IPS DF 6.9 (cell line): ENCODE results near the gene ZNF778.

ENCODE experiments used
- DNase-seq: peaks from one replicate; pipeline ENCODE4 v3.0.0-alpha.2; 2013; ENCODE audit warnings: low read depth, low spot score
- H3K27ac ChIP-seq: one replicate; pipeline ENCODE4 v1.5.1; 2013; ENCODE audit warnings: low read length, control low read depth
- H3K27me3 ChIP-seq: 2 replicates; pipeline ENCODE4 v1.6.1; 2013; ENCODE audit warnings: mild to moderate bottlenecking, low read length; ENCODE audit not compliant: control insufficient read depth, insufficient read depth
- H3K36me3 ChIP-seq: 2 replicates; pipeline ENCODE4 v1.6.1; 2013; ENCODE audit warnings: low read length; ENCODE audit not compliant: control insufficient read depth, insufficient read depth
- H3K4me1 ChIP-seq: 2 replicates; pipeline ENCODE4 v1.6.1; 2013; ENCODE audit warnings: low read length; ENCODE audit not compliant: control insufficient read depth, insufficient read depth
- H3K4me3 ChIP-seq: 2 replicates; pipeline ENCODE4 v1.5.1; 2013; ENCODE audit warnings: mild to moderate bottlenecking, low read length
- H3K9me3 ChIP-seq: 2 replicates; pipeline ENCODE4 v1.6.1; 2013; ENCODE audit warnings: low read length, inconsistent platforms; ENCODE audit not compliant: control insufficient read depth, insufficient read depth
- WGBS: extraction: QIAGEN DNeasy Blood & Tissue Kit; methylation state at CpG from one replicate; pipeline ENCODE4 v1.1.7; 2013; ENCODE audit warnings: mixed read lengths, missing lambda C conversion rate; ENCODE audit not compliant: insufficient read length, insufficient coverage; 5-methylcytosine and 5-hydroxymethylcytosine counted together

The ZNF778 gene

GRCh38 chr16:89270666-89271345 lies 53.3 kb downstream of the ZNF778 start:
- DNase-seq: no peak
- no peak overlapping the region for H3K27ac ChIP-seq
- no peaks in the 10 kb centered on the region for H3K27me3 ChIP-seq
- WGBS: no CpG with 5 or more reads among the region's 32 CpGs
- no peak overlapping the region for H3K4me3 ChIP-seq
- peaks cover 25% of the 10 kb centered on the region for H3K36me3 ChIP-seq
- no peaks in the 10 kb centered on the region for H3K9me3 ChIP-seq
- no peaks in the 10 kb centered on the region; the same call in 1 of the 2 replicates for H3K4me1 ChIP-seq

- DNase-seq: no peak
- H3K36me3 ChIP-seq: peaks cover 29% of the 10 kb centered on the region
- WGBS: no CpG with 5 or more reads among the region's 6 CpGs
- no peak overlapping the region for H3K4me3 ChIP-seq
- no peaks in the 10 kb centered on the region for H3K27me3 ChIP-seq
- H3K9me3 ChIP-seq: no peaks in the 10 kb centered on the region
- H3K4me1 ChIP-seq: no peaks in the 10 kb centered on the region
- H3K27ac ChIP-seq: no peak overlapping the region
Measured at GRCh38 chr16:89272631-89273030, 55.1 kb downstream of the ZNF778 start.

GRCh38 chr16:89273741-89274472 lies 56.4 kb downstream of the ZNF778 start:
- no CpG with 5 or more reads among the region's 19 CpGs for WGBS
- Histone ChIP-seq H3K4me1 (no peaks in the 10 kb centered on the region), H3K4me3 (no peak overlapping the region), H3K27me3 (no peaks in the 10 kb centered on the region), H3K9me3 (no peaks in the 10 kb centered on the region), H3K36me3 (peaks cover 35% of the 10 kb centered on the region), H3K27ac (no peak overlapping the region)
- DNase-seq: no peak

GRCh38 chr16:89274561-89275283 lies 57.2 kb downstream of the ZNF778 start:
- Histone ChIP-seq H3K27me3 (no peaks in the 10 kb centered on the region), H3K36me3 (peaks cover 37% of the 10 kb centered on the region), H3K27ac (no peak overlapping the region), H3K9me3 (no peaks in the 10 kb centered on the region), H3K4me1 (no peaks in the 10 kb centered on the region), H3K4me3 (no peak overlapping the region)
- WGBS: no CpG with 5 or more reads among the region's 30 CpGs
- DNase-seq: no peak

GRCh38 chr16:89275284-89275584 lies 57.7 kb downstream of the ZNF778 start:
- Histone ChIP-seq H3K36me3 (peaks cover 35% of the 10 kb centered on the region), H3K9me3 (no peaks in the 10 kb centered on the region), H3K27me3 (no peaks in the 10 kb centered on the region), H3K4me3 (no peak overlapping the region), H3K4me1 (no peaks in the 10 kb centered on the region), H3K27ac (no peak overlapping the region)
- WGBS: no CpG with 5 or more reads among the region's 11 CpGs
- no peak for DNase-seq

GRCh38 chr16:89275837-89276720 lies 58.6 kb downstream of the ZNF778 start:
- no peak overlapping the region for H3K4me3 ChIP-seq
- H3K4me1 ChIP-seq: no peaks in the 10 kb centered on the region
- H3K36me3 ChIP-seq: peaks cover 34% of the 10 kb centered on the region
- H3K9me3 ChIP-seq: no peaks in the 10 kb centered on the region
- H3K27ac ChIP-seq: no peak overlapping the region
- no peak for DNase-seq
- H3K27me3 ChIP-seq: no peaks in the 10 kb centered on the region
- WGBS: no CpG with 5 or more reads among the region's 39 CpGs

- Histone ChIP-seq H3K27ac (no peak overlapping the region), H3K27me3 (no peaks in the 10 kb centered on the region), H3K9me3 (no peaks in the 10 kb centered on the region), H3K4me1 (no peaks in the 10 kb centered on the region), H3K4me3 (no peak overlapping the region), H3K36me3 (peaks cover 37% of the 10 kb centered on the region)
- no CpG with 5 or more reads among the region's 9 CpGs for WGBS
- no peak for DNase-seq
Measured at GRCh38 chr16:89277049-89277448, 59.5 kb downstream of the ZNF778 start.

- H3K27me3 ChIP-seq: no peaks in the 10 kb centered on the region
- no peak overlapping the region for H3K4me3 ChIP-seq
- no peak overlapping the region for H3K27ac ChIP-seq
- no peaks in the 10 kb centered on the region for H3K4me1 ChIP-seq
- no peaks in the 10 kb centered on the region for H3K9me3 ChIP-seq
- no CpG with 5 or more reads among the region's 33 CpGs for WGBS
- DNase-seq: no peak
- peaks cover 37% of the 10 kb centered on the region for H3K36me3 ChIP-seq
Measured at GRCh38 chr16:89277641-89278341, 60.3 kb downstream of the ZNF778 start.

GRCh38 chr16:89278441-89279240 lies 61.1 kb downstream of the ZNF778 start:
- H3K4me3 ChIP-seq: no peak overlapping the region
- H3K27me3 ChIP-seq: no peaks in the 10 kb centered on the region
- no peak for DNase-seq
- H3K9me3 ChIP-seq: no peaks in the 10 kb centered on the region
- no peak overlapping the region for H3K27ac ChIP-seq
- peaks cover 37% of the 10 kb centered on the region for H3K36me3 ChIP-seq
- WGBS: no CpG with 5 or more reads among the region's 36 CpGs
- no peaks in the 10 kb centered on the region for H3K4me1 ChIP-seq
